Choroid plexus epithelial cell (primary cell): Measurements from ENCODE around the gene PPP6R2.

Experiments used
- DNase-seq: peaks from one replicate; pipeline ENCODE4 v3.0.0-alpha.2; 2010; ENCODE audit warnings: low read depth
- H3K4me3 ChIP-seq: 2 replicates; pipeline ENCODE4 v1.5.1; 2011; ENCODE audit warnings: low read depth, mild to moderate bottlenecking, control low read depth, low read length, moderate library complexity
- CTCF ChIP-seq: conservative IDR thresholded peaks from 2 replicates; pipeline ENCODE4 v1.5.1; 2011; ENCODE audit warnings: low read depth, mild to moderate bottlenecking, control low read depth, inconsistent platforms, low read length, moderate library complexity

The PPP6R2 gene

GRCh38 chr22:50315289-50316113, 27.6 kb upstream of the PPP6R2 start:
- no peak overlapping the region for H3K4me3 ChIP-seq
- DNase-seq = no peak
- TF ChIP-seq CTCF = no peak

- no peak for TF ChIP-seq CTCF
- no peak for DNase-seq
- H3K4me3 ChIP-seq = no peak overlapping the region
These were observed 26.7 kb upstream of the PPP6R2 start for GRCh38 chr22:50316114-50317065.

GRCh38 chr22:50317178-50317577, 25.9 kb upstream of the PPP6R2 start:
- no peak for TF ChIP-seq CTCF
- no peak for DNase-seq
- H3K4me3 ChIP-seq = no peak overlapping the region

GRCh38 chr22:50317674-50318073, 25.5 kb upstream of the PPP6R2 start:
- no peak for TF ChIP-seq CTCF
- DNase-seq = no peak
- H3K4me3 ChIP-seq = no peak overlapping the region

GRCh38 chr22:50318356-50318697, 24.8 kb upstream of the PPP6R2 start:
- no peak for TF ChIP-seq CTCF
- no peak for DNase-seq
- no peak overlapping the region for H3K4me3 ChIP-seq

- TF ChIP-seq CTCF = no peak
- no peak overlapping the region for H3K4me3 ChIP-seq
- no peak for DNase-seq
These were observed 24.3 kb upstream of the PPP6R2 start for GRCh38 chr22:50318698-50319411.
